A673 (cell line): ENCODE data around the gene STX18. TPM values are rescaled to one million over a fixed set of nuclear protein-coding genes. Genes with fewer than 3 reads are reported as not detected.

ENCODE experiments used
- BruUV-seq: library from RNA; stranded (reverse); fragments of 400-500 nt; replicated peaks from 2 replicates; lab custom pipeline; 2021; lab: Mats Ljungman, UMichigan
- CTCF ChIA-PET: fragments of 300-600 bp; sonication (Branson Sonifier 250); formaldehyde crosslinking; loops from one replicate; lab custom pipeline; 2022; ENCODE audit warnings: antibody characterized with exemption; lab: Charles Lee
- POLR2A ChIA-PET: fragments of 300-600 bp; sonication (Branson Sonifier 250); formaldehyde crosslinking; loops from one replicate; lab custom pipeline; 2022; ENCODE audit warnings: antibody characterized with exemption; ENCODE audit not compliant: low non-redundant PET; lab: Charles Lee
- DNase-seq: peaks from one replicate; pipeline ENCODE4 v3.0.0-alpha.2; 2015; ENCODE audit warnings: low spot score
- H3K27ac ChIP-seq: fragments of 200-600 bp; sonication (generic); 2 replicates; pipeline ENCODE4 v1.5.1; 2016; ENCODE audit warnings: mixed run types, low read depth, mild to moderate bottlenecking, mixed read lengths, antibody characterized with exemption, low read length; ENCODE audit not compliant: poor library complexity, severe bottlenecking
- H3K27me3 ChIP-seq: fragments of 200-600 bp; sonication (generic); replicated peaks from 2 replicates; pipeline ENCODE4 v1.6.1; 2017; ENCODE audit warnings: mixed run types, low read depth, mild to moderate bottlenecking, mixed read lengths, antibody characterized with exemption, low read length; ENCODE audit not compliant: insufficient read depth, poor library complexity
- H3K36me3 ChIP-seq: fragments of 200-600 bp; sonication (generic); 2 replicates; pipeline ENCODE4 v1.6.1; 2016; ENCODE audit warnings: mixed run types, mild to moderate bottlenecking, mixed read lengths, antibody characterized with exemption, low read length; ENCODE audit not compliant: insufficient read depth, poor library complexity, severe bottlenecking
- H3K4me1 ChIP-seq: fragments of 200-600 bp; sonication (generic); 2 replicates; pipeline ENCODE4 v1.6.1; 2017; ENCODE audit warnings: mixed run types, mild to moderate bottlenecking, mixed read lengths, antibody characterized with exemption, low read length; ENCODE audit not compliant: insufficient read depth, poor library complexity, severe bottlenecking
- H3K4me3 ChIP-seq: fragments of 200-600 bp; sonication (generic); 2 replicates; pipeline ENCODE4 v1.5.1; 2016; ENCODE audit warnings: low read depth, mixed run types, mild to moderate bottlenecking, mixed read lengths, low read length; ENCODE audit not compliant: poor library complexity, severe bottlenecking
- H3K9me3 ChIP-seq: fragments of 200-600 bp; sonication (generic); 2 replicates; pipeline ENCODE4 v1.6.1; 2016; ENCODE audit warnings: mixed run types, low read depth, mild to moderate bottlenecking, mixed read lengths, antibody characterized with exemption, low read length; ENCODE audit not compliant: poor library complexity, severe bottlenecking
- EZH2 ChIP-seq: fragments of 200-600 bp; sonication (generic); IDR thresholded peaks from 2 replicates; pipeline ENCODE4 v1.6.1; 2017; ENCODE audit warnings: borderline replicate concordance, low read depth, mild to moderate bottlenecking, mixed read lengths, antibody characterized with exemption, low read length; ENCODE audit not compliant: poor library complexity, severe bottlenecking
- intact Hi-C: fragments of 100-400 bp; cut with micrococcal nuclease; formaldehyde crosslinking; loops from one replicate; pipeline ENCODE4 v1.10.0; 2022; ENCODE audit not compliant: unreplicated experiment
- total RNA-seq: library from RNA; stranded (reverse); gene quantifications from 2 replicates; pipeline ENCODE4 v1.2.3, GENCODE V29; 2021
- TF ChIP-seq, protein P1 (sequence below): fragments of 300-800, 200-600 bp; sonication (generic); conservative IDR thresholded peaks from 2 replicates; pipeline ENCODE4 v1.5.1; 2017; ENCODE audit warnings: low read depth, mild to moderate bottlenecking, antibody characterized with exemption, low read length, moderate library complexity, mixed read lengths

The STX18 gene
- total RNA-seq, 1 experiment from 2014 or later, result 34.3 TPM

DNA sequence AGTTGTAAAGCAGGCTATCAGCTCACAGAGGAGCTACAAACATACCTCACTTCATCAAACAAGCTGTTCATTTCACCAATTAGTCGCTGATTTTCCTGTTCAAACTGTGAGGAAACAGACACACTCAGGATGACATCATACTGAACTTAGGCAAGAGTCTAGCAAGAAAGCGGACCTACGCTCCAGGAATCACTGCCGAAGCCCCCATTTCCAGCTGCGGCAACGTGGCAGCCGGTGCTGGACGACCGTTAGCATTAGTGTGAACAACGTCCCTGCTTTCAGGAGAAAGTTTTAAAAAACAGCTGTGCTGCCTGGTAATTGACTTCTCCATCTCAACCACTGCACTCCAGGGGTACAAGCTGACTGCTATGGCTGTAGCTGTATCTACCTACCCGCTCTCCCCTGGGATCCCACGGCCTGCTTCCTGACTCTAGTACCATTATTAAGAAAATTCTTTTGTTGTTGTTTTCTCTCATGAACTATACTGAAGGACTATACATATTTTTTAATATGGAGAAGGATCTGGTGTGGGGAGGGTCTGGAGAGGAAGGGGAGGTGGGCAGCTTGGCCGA is 116.6 kb downstream of the STX18 start:
- Histone ChIP-seq H3K27me3 (no peaks in the 10 kb centered on the region), H3K27ac (no peak overlapping the region), H3K36me3 (no peaks in the 10 kb centered on the region), H3K4me1 (peaks cover 3% of the 10 kb centered on the region), H3K9me3 (no peaks in the 10 kb centered on the region), H3K4me3 (no peak overlapping the region)
- BruUV-seq, result no TSS peak
- ChIA-PET POLR2A (no interaction called here), CTCF (no interaction called here)
- DNase-seq, result no peak
- intact Hi-C loops, result no loop called here
- no peak for TF ChIP-seq EZH2
- TF ChIP-seq, protein P1, sequence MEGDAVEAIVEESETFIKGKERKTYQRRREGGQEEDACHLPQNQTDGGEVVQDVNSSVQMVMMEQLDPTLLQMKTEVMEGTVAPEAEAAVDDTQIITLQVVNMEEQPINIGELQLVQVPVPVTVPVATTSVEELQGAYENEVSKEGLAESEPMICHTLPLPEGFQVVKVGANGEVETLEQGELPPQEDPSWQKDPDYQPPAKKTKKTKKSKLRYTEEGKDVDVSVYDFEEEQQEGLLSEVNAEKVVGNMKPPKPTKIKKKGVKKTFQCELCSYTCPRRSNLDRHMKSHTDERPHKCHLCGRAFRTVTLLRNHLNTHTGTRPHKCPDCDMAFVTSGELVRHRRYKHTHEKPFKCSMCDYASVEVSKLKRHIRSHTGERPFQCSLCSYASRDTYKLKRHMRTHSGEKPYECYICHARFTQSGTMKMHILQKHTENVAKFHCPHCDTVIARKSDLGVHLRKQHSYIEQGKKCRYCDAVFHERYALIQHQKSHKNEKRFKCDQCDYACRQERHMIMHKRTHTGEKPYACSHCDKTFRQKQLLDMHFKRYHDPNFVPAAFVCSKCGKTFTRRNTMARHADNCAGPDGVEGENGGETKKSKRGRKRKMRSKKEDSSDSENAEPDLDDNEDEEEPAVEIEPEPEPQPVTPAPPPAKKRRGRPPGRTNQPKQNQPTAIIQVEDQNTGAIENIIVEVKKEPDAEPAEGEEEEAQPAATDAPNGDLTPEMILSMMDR, result no peak

DNA sequence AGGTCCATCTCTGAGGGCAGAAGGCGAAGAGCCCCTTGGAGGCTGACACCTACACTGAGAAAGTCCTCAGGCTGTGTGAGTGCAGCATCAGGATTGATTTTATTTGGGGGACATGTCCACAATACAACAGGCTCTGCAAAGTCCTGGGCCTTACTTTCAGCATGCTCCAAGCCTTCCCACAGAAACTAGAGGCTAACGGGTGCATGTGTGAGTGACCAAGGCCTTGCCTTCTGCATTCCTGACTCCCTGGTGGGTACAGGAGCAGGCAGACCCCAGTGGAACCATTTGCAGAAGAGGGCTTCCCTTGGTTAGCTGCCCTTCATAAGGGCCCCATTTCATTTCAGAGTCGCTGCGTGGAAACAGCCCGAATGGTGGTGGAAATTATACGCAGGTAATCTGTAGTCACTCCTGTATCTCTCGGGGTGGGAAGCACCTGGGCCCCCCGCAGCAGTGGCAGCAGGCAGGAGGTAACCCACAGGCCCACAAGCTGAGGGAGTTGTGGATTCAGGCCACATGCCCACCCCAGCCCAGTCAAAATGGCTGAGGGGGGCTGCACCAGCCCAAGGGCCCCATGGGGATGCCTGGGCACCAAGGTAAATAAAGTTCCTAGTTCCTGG is 117.2 kb downstream of the STX18 start:
- Histone ChIP-seq H3K4me3 (no peak overlapping the region), H3K27me3 (no peaks in the 10 kb centered on the region), H3K9me3 (no peaks in the 10 kb centered on the region), H3K4me1 (peaks cover 3% of the 10 kb centered on the region), H3K27ac (no peak overlapping the region), H3K36me3 (no peaks in the 10 kb centered on the region)
- TF ChIP-seq, protein P1, result no peak
- TF ChIP-seq EZH2, result no peak
- CTCF ChIA-PET, result no interaction called here
- no TSS peak for BruUV-seq
- DNase-seq, result no peak
- POLR2A ChIA-PET, result no interaction called here
- intact Hi-C loops, result no loop called here

DNA sequence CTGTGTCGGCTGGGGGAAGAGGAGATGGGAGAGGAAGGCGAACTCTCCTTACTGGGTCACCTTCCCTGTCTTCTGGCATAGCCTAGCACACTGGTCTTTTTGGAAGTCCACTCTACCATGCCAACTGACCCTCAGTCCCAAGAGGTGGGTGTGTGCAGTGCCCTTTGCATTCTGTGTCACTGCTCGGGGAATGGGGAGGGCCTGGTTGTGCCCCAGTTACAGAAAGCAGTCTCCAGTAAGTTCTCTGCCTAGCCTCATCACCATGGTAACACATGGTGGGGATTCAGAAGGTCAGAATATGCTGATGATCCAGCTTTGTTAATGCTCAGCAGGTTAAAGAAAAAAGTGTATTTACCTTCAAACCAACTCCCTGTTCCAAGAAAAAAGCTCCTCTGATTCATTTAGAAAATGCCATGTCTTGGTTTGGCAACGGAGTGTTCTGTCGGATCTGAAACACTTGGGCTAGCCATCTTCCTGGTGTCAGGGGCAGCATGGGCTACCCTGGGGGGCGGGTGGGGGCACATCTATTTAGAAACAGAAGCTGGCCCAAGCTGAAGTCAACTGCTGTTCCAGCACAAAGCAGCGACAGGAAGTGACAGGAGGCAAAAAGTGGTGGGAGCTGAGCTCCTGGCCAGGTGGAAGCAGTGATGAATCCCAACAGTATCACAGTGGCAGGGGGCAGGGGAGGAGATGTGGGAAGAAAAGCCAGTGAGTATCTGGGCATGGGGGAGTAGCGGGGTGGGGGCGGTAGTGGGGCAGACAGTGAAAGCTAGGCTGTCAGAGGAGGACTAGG is 117.9 kb downstream of the STX18 start:
- CTCF ChIA-PET, result no interaction called here
- H3K27ac ChIP-seq, result no peak overlapping the region
- no peak for DNase-seq
- no peaks in the 10 kb centered on the region for H3K9me3 ChIP-seq
- no peaks in the 10 kb centered on the region for H3K27me3 ChIP-seq
- intact Hi-C loops, result no loop called here
- POLR2A ChIA-PET, result no interaction called here
- no peak for TF ChIP-seq EZH2
- TF ChIP-seq, protein P1, result no peak
- H3K4me1 ChIP-seq, result peaks cover 3% of the 10 kb centered on the region
- H3K36me3 ChIP-seq, result no peaks in the 10 kb centered on the region
- no peak overlapping the region for H3K4me3 ChIP-seq
- BruUV-seq, result no TSS peak
